Measurements from ENCODE around the gene HIVEP3.

DNA sequence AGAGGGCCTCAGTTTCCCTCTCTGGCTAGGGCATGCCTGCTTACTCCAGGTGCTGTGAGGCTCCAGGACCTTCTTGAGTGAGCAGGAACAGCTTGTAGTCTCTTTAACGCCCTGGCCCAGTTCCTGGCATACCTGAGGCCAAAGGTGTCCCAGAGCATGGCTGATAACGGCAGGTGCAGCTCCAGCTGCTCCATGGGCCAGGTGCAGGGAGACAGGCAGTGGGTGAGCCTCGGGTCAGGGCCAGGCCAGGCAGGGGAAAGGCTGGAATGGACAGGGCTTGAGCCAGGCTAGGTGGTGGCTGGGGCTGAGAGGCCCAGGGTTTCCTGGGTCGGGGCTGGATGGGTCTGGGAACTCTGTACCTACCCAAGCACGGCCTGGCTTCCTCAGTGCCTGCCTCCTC, 452.6 kb downstream of the HIVEP3 start:
- TF ChIP-seq EZH2 (optimal IDR thresholded peaks at IDR 0.05; ENCODE audit: low read depth, low read length) (no peak), EZH2phosphoT487 (IDR thresholded peaks at IDR 0.05; ENCODE audit: low read length) (no peak)
- TF ChIP-seq, protein P1, sequence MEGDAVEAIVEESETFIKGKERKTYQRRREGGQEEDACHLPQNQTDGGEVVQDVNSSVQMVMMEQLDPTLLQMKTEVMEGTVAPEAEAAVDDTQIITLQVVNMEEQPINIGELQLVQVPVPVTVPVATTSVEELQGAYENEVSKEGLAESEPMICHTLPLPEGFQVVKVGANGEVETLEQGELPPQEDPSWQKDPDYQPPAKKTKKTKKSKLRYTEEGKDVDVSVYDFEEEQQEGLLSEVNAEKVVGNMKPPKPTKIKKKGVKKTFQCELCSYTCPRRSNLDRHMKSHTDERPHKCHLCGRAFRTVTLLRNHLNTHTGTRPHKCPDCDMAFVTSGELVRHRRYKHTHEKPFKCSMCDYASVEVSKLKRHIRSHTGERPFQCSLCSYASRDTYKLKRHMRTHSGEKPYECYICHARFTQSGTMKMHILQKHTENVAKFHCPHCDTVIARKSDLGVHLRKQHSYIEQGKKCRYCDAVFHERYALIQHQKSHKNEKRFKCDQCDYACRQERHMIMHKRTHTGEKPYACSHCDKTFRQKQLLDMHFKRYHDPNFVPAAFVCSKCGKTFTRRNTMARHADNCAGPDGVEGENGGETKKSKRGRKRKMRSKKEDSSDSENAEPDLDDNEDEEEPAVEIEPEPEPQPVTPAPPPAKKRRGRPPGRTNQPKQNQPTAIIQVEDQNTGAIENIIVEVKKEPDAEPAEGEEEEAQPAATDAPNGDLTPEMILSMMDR (IDR thresholded peaks at IDR 0.05; ENCODE audit: low read length): no peak
